ENCODE results near the gene CTDSPL. TPM values are rescaled to one million over a fixed set of nuclear protein-coding genes. Genes with fewer than 3 reads are reported as not detected.

CTDSPL gene
- total and polyA plus RNA-seq, 4 donors: 8.4 to 17.2 (median 14.2) TPM

DNA sequence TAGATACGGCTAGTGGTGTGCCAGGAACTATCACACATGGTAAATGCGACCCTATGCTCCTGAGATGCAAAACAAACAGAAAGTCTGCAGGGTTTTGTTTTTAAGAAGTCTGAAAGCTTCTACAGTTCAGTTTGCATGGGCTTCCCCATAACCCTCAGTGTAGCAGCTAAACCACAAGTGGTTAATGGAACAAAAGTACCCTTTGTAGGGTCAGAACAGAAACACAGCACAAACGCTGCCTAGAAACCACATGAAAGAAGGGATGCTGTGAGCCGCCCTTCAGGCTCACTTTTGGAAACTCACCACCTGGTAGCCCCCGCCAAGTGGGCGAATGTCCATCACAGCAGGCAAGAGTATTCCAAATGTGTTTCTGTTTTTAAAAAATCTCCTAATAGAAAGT, 46.2 kb downstream of the CTDSPL start:
- Histone ChIP-seq H3K4me1 (ENCODE audit: control insufficient read depth in 4 of 4, insufficient read depth in 4 of 4, low read length in 3 of 4) (peaks cover under 1 to 7% (median 3%) of the 10 kb centered on the region in 4 donors), H3K4me3 (ENCODE audit: low read depth in 1 of 3, low read length in 3 of 3) (no peak overlapping the region), H3K9me3 (ENCODE audit: control insufficient read depth in 4 of 4, low read length in 3 of 4) (no peaks in the 10 kb centered on the region), H3K27me3 (ENCODE audit: control insufficient read depth in 4 of 4, insufficient read depth in 4 of 4, low read length in 3 of 4) (no peaks in the 10 kb centered on the region), H3K27ac (ENCODE audit: low read depth in 1 of 2, low read length in 2 of 2) (no peak overlapping the region), H3K9ac (ENCODE audit: low read depth in 1 of 2, low read length in 2 of 2) (no peak overlapping the region), H3K36me3 (ENCODE audit: control insufficient read depth in 4 of 4, insufficient read depth in 3 of 4, low read depth in 1 of 4, low read length in 3 of 4) (no peaks in the 10 kb centered on the region)
- no peak for TF ChIP-seq ATF3 (IDR thresholded peaks at IDR 0.05)
- TF ChIP-seq FOXA1 (IDR thresholded peaks at IDR 0.05): no peak
- TF ChIP-seq CTCF (IDR thresholded peaks at IDR 0.05; ENCODE audit: low read depth, low read length, missing input control): no peak
- DNase-seq (ENCODE audit: low spot score): no peak
- WGBS: 82% methylated on average over 6 of the region's 6 CpGs

DNA sequence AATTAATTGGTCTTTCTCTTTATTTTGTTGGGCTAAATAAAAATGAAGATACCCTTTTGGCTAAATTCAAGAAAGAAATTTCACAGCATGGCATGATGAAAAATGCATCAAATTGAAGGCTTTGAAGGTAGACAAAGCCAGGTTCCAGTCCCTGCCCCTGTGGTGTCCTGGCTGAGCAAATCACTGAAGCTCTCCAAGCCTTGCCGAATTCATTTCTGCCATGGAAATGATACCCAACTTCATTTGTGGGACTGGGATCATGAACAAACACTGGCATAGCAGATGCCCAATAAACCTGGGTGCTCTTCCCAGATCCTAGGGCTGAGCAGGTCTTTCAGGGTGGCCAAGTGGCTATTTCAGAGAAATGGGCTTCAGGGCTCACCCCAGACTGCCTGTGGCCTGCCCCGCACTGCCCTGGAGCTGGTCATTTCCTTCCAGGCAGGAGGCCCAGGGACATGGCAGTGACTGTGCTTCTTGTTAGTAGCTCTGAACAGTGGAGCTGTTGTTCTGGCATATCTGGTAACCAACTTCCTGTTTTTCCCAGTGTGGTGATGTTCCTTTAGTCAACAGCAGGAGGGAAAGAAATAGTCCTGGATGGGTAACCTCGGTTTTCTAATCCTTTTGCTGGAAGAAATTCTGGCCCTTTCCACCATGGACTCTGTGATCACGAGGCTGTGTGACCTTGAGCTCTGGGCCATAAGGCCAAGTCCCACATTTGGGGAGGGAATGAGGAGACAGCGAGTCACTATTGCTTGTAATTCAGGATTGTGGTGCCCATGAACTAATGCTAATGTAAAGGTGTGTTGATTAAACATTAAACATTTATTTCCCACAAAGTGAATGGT, 47.6 kb downstream of the CTDSPL start:
- no peak overlapping the region for H3K9ac ChIP-seq (ENCODE audit: low read depth in 1 of 2, low read length in 2 of 2)
- H3K4me3 ChIP-seq (ENCODE audit: low read depth in 1 of 3, low read length in 3 of 3): no peak overlapping the region
- no peaks in the 10 kb centered on the region for H3K36me3 ChIP-seq (ENCODE audit: control insufficient read depth in 4 of 4, insufficient read depth in 3 of 4, low read depth in 1 of 4, low read length in 3 of 4)
- no peak overlapping the region for H3K27ac ChIP-seq (ENCODE audit: low read depth in 1 of 2, low read length in 2 of 2)
- peaks cover 2 to 9% (median 4%) of the 10 kb centered on the region in 4 donors for H3K4me1 ChIP-seq (ENCODE audit: control insufficient read depth in 4 of 4, insufficient read depth in 4 of 4, low read length in 3 of 4)
- peak; percentile 51 to 65 for TF ChIP-seq HNF4A (conservative IDR thresholded peaks at IDR 0.05)
- no peak for TF ChIP-seq HNF4G (IDR thresholded peaks at IDR 0.05)
- WGBS: 74% methylated on average over 5 of the region's 5 CpGs
- no peaks in the 10 kb centered on the region for H3K27me3 ChIP-seq (ENCODE audit: control insufficient read depth in 4 of 4, insufficient read depth in 4 of 4, low read length in 3 of 4)
- no peak for DNase-seq (ENCODE audit: low spot score)
- H3K9me3 ChIP-seq (ENCODE audit: control insufficient read depth in 4 of 4, low read length in 3 of 4): no peaks in the 10 kb centered on the region

DNA sequence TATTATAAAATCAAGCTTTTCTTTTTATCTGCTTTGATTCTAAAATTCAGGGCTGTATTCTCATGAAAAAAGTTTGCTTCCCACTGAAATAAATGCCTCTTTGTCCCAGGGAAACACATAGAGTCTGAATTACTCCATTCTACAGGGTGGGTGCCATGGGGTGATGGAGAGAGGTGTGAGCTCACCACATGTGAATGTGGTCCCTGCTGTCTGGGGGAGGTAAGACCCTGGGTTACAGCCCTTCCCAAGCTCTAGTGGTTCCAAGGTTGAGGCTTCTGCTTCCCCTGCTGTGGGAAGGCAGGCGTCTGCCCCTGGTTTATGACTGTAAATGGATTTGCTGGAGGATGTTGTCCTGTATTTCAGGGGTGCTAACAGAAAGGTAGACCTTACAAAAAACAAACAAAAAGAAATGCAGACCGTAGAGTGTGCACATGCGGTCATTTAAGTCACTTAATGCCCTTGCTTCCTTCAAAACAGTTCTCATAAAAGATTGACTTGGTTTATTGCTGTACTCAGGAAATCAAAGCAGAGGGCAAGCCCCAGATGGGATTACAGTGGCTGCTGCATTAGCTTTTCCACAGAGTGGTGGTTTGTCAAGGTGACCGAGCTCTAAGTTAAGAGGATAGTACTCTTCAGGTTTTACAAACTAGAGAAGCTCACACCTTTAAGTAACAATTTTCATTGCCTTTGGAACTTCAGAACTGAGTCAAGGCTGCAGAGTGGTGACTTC, 49.2 kb downstream of the CTDSPL start:
- WGBS: 79% methylated on average over 4 of the region's 4 CpGs
- no peaks in the 10 kb centered on the region for H3K36me3 ChIP-seq (ENCODE audit: control insufficient read depth in 4 of 4, insufficient read depth in 3 of 4, low read depth in 1 of 4, low read length in 3 of 4)
- no peak overlapping the region for H3K9ac ChIP-seq (ENCODE audit: low read depth in 1 of 2, low read length in 2 of 2)
- no peak overlapping the region for H3K27ac ChIP-seq (ENCODE audit: low read depth in 1 of 2, low read length in 2 of 2)
- H3K4me3 ChIP-seq (ENCODE audit: low read depth in 1 of 3, low read length in 3 of 3): no peak overlapping the region
- no peak for TF ChIP-seq ATF3 (IDR thresholded peaks at IDR 0.05)
- no peak for TF ChIP-seq HNF4G (IDR thresholded peaks at IDR 0.05)
- no peak for TF ChIP-seq MAX (IDR thresholded peaks at IDR 0.05)
- TF ChIP-seq RAD21 (IDR thresholded peaks at IDR 0.05): no peak
- TF ChIP-seq, protein P1, sequence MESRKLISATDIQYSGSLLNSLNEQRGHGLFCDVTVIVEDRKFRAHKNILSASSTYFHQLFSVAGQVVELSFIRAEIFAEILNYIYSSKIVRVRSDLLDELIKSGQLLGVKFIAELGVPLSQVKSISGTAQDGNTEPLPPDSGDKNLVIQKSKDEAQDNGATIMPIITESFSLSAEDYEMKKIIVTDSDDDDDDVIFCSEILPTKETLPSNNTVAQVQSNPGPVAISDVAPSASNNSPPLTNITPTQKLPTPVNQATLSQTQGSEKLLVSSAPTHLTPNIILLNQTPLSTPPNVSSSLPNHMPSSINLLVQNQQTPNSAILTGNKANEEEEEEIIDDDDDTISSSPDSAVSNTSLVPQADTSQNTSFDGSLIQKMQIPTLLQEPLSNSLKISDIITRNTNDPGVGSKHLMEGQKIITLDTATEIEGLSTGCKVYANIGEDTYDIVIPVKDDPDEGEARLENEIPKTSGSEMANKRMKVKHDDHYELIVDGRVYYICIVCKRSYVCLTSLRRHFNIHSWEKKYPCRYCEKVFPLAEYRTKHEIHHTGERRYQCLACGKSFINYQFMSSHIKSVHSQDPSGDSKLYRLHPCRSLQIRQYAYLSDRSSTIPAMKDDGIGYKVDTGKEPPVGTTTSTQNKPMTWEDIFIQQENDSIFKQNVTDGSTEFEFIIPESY (IDR thresholded peaks at IDR 0.05): no peak
- no peak for TF ChIP-seq FOXA1 (IDR thresholded peaks at IDR 0.05)
- TF ChIP-seq SP1 (IDR thresholded peaks at IDR 0.05): no peak
- no peaks in the 10 kb centered on the region for H3K27me3 ChIP-seq (ENCODE audit: control insufficient read depth in 4 of 4, insufficient read depth in 4 of 4, low read length in 3 of 4)
- H3K9me3 ChIP-seq (ENCODE audit: control insufficient read depth in 4 of 4, low read length in 3 of 4): no peaks in the 10 kb centered on the region
- no peak for DNase-seq (ENCODE audit: low spot score)
- peaks cover 2 to 9% (median 3%) of the 10 kb centered on the region in 4 donors for H3K4me1 ChIP-seq (ENCODE audit: control insufficient read depth in 4 of 4, insufficient read depth in 4 of 4, low read length in 3 of 4)
